GM19351 (cell line): ENCODE results near the gene WNT7A.

Experiments
- ATAC-seq: cut with Tn5 transposase; IDR thresholded peaks from one replicate; pipeline ENCODE4 v1.9.1; 2021; ENCODE audit warnings: mild to moderate bottlenecking, moderate library complexity; ENCODE audit not compliant: unreplicated experiment

WNT7A gene

GRCh38 chr3:13776253-13777050, 103.4 kb downstream of the WNT7A start:
- no peak for ATAC-seq

GRCh38 chr3:13772885-13773745, 106.8 kb downstream of the WNT7A start:
- ATAC-seq, result no peak

- no peak for ATAC-seq
These were observed 107.5 kb downstream of the WNT7A start for GRCh38 chr3:13772321-13772745.

- no peak for ATAC-seq
These were observed 108.4 kb downstream of the WNT7A start for GRCh38 chr3:13771496-13771895.

GRCh38 chr3:13770170-13771169, 109.4 kb downstream of the WNT7A start:
- no peak for ATAC-seq

- no peak for ATAC-seq
These were observed 110.4 kb downstream of the WNT7A start for GRCh38 chr3:13769422-13769821.

- ATAC-seq, result no peak
These were observed 111.4 kb downstream of the WNT7A start for GRCh38 chr3:13768453-13768852.

GRCh38 chr3:13767896-13768295, 112.0 kb downstream of the WNT7A start:
- ATAC-seq, result no peak

GRCh38 chr3:13767030-13767429, 112.8 kb downstream of the WNT7A start:
- ATAC-seq, result no peak
